H9 (cell line): ENCODE data around the gene SP110. TPM values are rescaled to one million over a fixed set of nuclear protein-coding genes. Genes with fewer than 3 reads are reported as not detected.

Source experiments
- DNase-seq: peaks from one replicate; pipeline ENCODE4 v3.0.0-alpha.2; 2017
- H2AFZ ChIP-seq: one replicate; pipeline ENCODE4 v1.6.1; 2013; ENCODE audit warnings: mild to moderate bottlenecking, low read length, control low read depth, moderate library complexity
- H2AK5ac ChIP-seq: 2 replicates; pipeline ENCODE4 v1.6.1; 2013; ENCODE audit warnings: low read length, control low read depth, mixed read lengths; ENCODE audit not compliant: insufficient read length
- H2BK120ac ChIP-seq: one replicate; pipeline ENCODE4 v1.6.1; 2013; ENCODE audit warnings: low read depth, mild to moderate bottlenecking, low read length, control low read depth, inconsistent platforms; ENCODE audit not compliant: poor library complexity, severe bottlenecking
- H2BK12ac ChIP-seq: 2 replicates; pipeline ENCODE4 v1.6.1; 2013; ENCODE audit warnings: low read length, control low read depth, mixed read lengths, low read depth; ENCODE audit not compliant: insufficient read length
- H2BK15ac ChIP-seq: 2 replicates; pipeline ENCODE4 v1.6.1; 2013; ENCODE audit warnings: low read depth, low read length, control low read depth
- H2BK20ac ChIP-seq: one replicate; pipeline ENCODE4 v1.6.1; 2013; ENCODE audit warnings: low read depth, mild to moderate bottlenecking, low read length, control low read depth, inconsistent platforms; ENCODE audit not compliant: poor library complexity, severe bottlenecking
- H2BK5ac ChIP-seq: 2 replicates; pipeline ENCODE4 v1.6.1; 2013; ENCODE audit warnings: low read length, control low read depth, mixed read lengths; ENCODE audit not compliant: insufficient read length
- H3K14ac ChIP-seq: 2 replicates; pipeline ENCODE4 v1.6.1; 2013; ENCODE audit warnings: low read length, control low read depth; ENCODE audit not compliant: insufficient read depth
- H3K18ac ChIP-seq: 2 replicates; pipeline ENCODE4 v1.6.1; 2013; ENCODE audit warnings: low read depth, mild to moderate bottlenecking, mixed read lengths, low read length, control low read depth; ENCODE audit not compliant: insufficient read length
- H3K23ac ChIP-seq: 2 replicates; pipeline ENCODE4 v1.6.1; 2013; ENCODE audit warnings: low read length, control low read depth, mixed read lengths, low read depth; ENCODE audit not compliant: insufficient read length
- H3K23me2 ChIP-seq: 2 replicates; pipeline ENCODE4 v1.6.1; 2013; ENCODE audit warnings: low read depth, mild to moderate bottlenecking, mixed read lengths, low read length, control low read depth; ENCODE audit not compliant: insufficient read length, poor library complexity, severe bottlenecking
- H3K27ac ChIP-seq: 2 replicates; pipeline ENCODE4 v1.5.1; 2013; ENCODE audit warnings: low read length, control low read depth, mixed read lengths, low read depth; ENCODE audit not compliant: insufficient read length
- H3K27me3 ChIP-seq: 2 replicates; pipeline ENCODE4 v1.6.1; 2013; ENCODE audit warnings: low read length, control low read depth, inconsistent platforms; ENCODE audit not compliant: insufficient read depth
- H3K4ac ChIP-seq: 2 replicates; pipeline ENCODE4 v1.6.1; 2013; ENCODE audit warnings: low read depth, mild to moderate bottlenecking, control low read depth, inconsistent platforms, low read length, moderate library complexity
- H3K4me1 ChIP-seq: 2 replicates; pipeline ENCODE4 v1.6.1; 2013; ENCODE audit warnings: low read length, control low read depth, inconsistent platforms; ENCODE audit not compliant: insufficient read depth
- H3K4me2 ChIP-seq: 2 replicates; pipeline ENCODE4 v1.6.1; 2013; ENCODE audit warnings: low read length, control low read depth, mixed read lengths; ENCODE audit not compliant: insufficient read length, insufficient read depth
- H3K56ac ChIP-seq: 2 replicates; pipeline ENCODE4 v1.6.1; 2013; ENCODE audit warnings: low read depth, mild to moderate bottlenecking, mixed read lengths, low read length, control low read depth; ENCODE audit not compliant: insufficient read length
- H3K79me1 ChIP-seq: 2 replicates; pipeline ENCODE4 v1.6.1; 2013; ENCODE audit warnings: low read depth, mild to moderate bottlenecking, moderate library complexity, low read length, control low read depth, inconsistent platforms; ENCODE audit not compliant: insufficient read depth, poor library complexity, severe bottlenecking
- H3K79me2 ChIP-seq: 2 replicates; pipeline ENCODE4 v1.6.1; 2013; ENCODE audit warnings: low read length, control low read depth, inconsistent platforms; ENCODE audit not compliant: insufficient read depth
- H3K9ac ChIP-seq: 2 replicates; pipeline ENCODE4 v1.6.1; 2013; ENCODE audit warnings: low read length, control low read depth, mixed read lengths; ENCODE audit not compliant: insufficient read length; ENCODE audit errors: extremely low read depth
- H3K9me3 ChIP-seq: one replicate; pipeline ENCODE4 v1.6.1; 2013; ENCODE audit warnings: low read depth, low read length, inconsistent platforms; ENCODE audit not compliant: control insufficient read depth
- H3T11ph ChIP-seq: one replicate; pipeline ENCODE4 v1.6.1; 2013; ENCODE audit warnings: mild to moderate bottlenecking, low read length, control low read depth, inconsistent platforms
- H4K20me1 ChIP-seq: one replicate; pipeline ENCODE4 v1.6.1; 2013; ENCODE audit not compliant: control insufficient read depth, insufficient read length, insufficient read depth
- H4K5ac ChIP-seq: 2 replicates; pipeline ENCODE4 v1.6.1; 2013; ENCODE audit warnings: low read depth, mild to moderate bottlenecking, mixed read lengths, low read length, control low read depth; ENCODE audit not compliant: insufficient read length
- H4K8ac ChIP-seq: replicated peaks from 2 replicates; pipeline ENCODE4 v1.6.1; 2013; ENCODE audit warnings: low read length, control low read depth, mixed read lengths, low read depth; ENCODE audit not compliant: insufficient read length
- H4K91ac ChIP-seq: 2 replicates; pipeline ENCODE4 v1.6.1; 2013; ENCODE audit warnings: low read depth, mild to moderate bottlenecking, moderate library complexity, mixed read lengths, low read length, control low read depth; ENCODE audit not compliant: insufficient read length
- H3K27ac Mint-ChIP-seq, 3 experiments: 2 replicates in 2 of 3; 3 replicates in 1 of 3; pipeline ENCODE4 v1.8.0; 2020 to 2021; ENCODE audit warnings: mixed read lengths in 3 of 3, mild to moderate bottlenecking in 1 of 3, moderate library complexity in 1 of 3
- H3K27me3 Mint-ChIP-seq: 2 replicates; pipeline ENCODE4 v1.8.0; 2021; ENCODE audit warnings: low read depth, mild to moderate bottlenecking, moderate library complexity, mixed read lengths
- H3K36me3 Mint-ChIP-seq, 3 experiments: 2 replicates in 2 of 3; 3 replicates in 1 of 3; pipeline ENCODE4 v1.8.0; 2020 to 2021; ENCODE audit warnings: low read depth in 3 of 3, mixed read lengths in 3 of 3; ENCODE audit not compliant: insufficient read depth in 1 of 3
- H3K4me1 Mint-ChIP-seq, 2 experiments: 2 replicates each; pipeline ENCODE4 v1.8.0; 2020; ENCODE audit warnings: mixed read lengths in 2 of 2
- H3K4me3 Mint-ChIP-seq, 2 experiments: 2 replicates in 1 of 2; 3 replicates in 1 of 2; pipeline ENCODE4 v1.8.0; 2020 to 2021; ENCODE audit warnings: mild to moderate bottlenecking in 2 of 2, mixed read lengths in 2 of 2, moderate library complexity in 1 of 2
- H3K9me3 Mint-ChIP-seq, 2 experiments: 2 replicates in 1 of 2; 3 replicates in 1 of 2; pipeline ENCODE4 v1.8.0; 2020; ENCODE audit warnings: mild to moderate bottlenecking in 2 of 2, mixed read lengths in 2 of 2, moderate library complexity in 1 of 2
- CTCF ChIP-seq: fragments of 200-600 bp; sonication (generic); conservative IDR thresholded peaks from 3 replicates; pipeline ENCODE4 v1.8.0; 2021; ENCODE audit warnings: antibody characterized with exemption, mild to moderate bottlenecking
- WGBS: extraction: QIAGEN DNeasy Blood & Tissue Kit; methylation state at CpG from one replicate; pipeline ENCODE4 v1.1.7; 2013; ENCODE audit warnings: missing lambda C conversion rate, low lambda C conversion rate, mixed read lengths; ENCODE audit not compliant: insufficient read length; ENCODE audit errors: extremely low coverage; 5-methylcytosine and 5-hydroxymethylcytosine counted together
- total RNA-seq: library from RNA; stranded (reverse); gene quantifications from 2 replicates; pipeline ENCODE4 v1.2.1, GENCODE V29; 2021

The SP110 gene
- total RNA-seq, 1 experiment from 2014 or later: 3.7 TPM

DNA sequence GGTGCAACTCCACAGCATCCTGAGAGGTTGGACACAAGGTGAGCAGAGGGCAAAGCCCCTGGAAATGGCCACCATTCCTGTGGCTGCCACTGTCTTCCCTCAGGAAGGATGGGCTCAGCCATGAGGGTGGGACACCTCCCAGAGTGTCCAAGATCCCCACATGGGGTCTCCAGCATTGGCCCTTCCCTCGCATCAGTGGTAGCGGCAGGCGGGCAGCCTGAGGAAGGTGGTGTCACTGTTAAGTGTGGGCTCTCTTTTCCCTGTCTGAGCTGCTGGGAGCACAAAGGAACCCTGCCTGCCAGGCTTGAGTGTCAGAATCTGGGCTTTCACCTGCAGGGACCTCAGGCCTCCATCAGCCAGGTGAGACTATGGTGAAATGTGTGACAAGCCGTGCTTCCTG is 47.6 kb downstream of the SP110 start:
- Histone ChIP-seq H3K4me1 (no peaks in the 10 kb centered on the region), H4K8ac (no peak overlapping the region), H2BK12ac (no peak overlapping the region), H3K4ac (no peak overlapping the region), H3K23ac (no peak overlapping the region), H4K5ac (no peak overlapping the region), H2BK5ac (no peak overlapping the region), H3K27ac (no peak overlapping the region), H4K91ac (no peak overlapping the region), H4K20me1 (no peaks in the 10 kb centered on the region), H3K9me3 (no peaks in the 10 kb centered on the region), H3K23me2 (no peaks in the 10 kb centered on the region), H3K56ac (no peak overlapping the region), H3K79me1 (no peaks in the 10 kb centered on the region), H3K79me2 (no peaks in the 10 kb centered on the region), H3K14ac (no peak overlapping the region), H3K9ac (no peak overlapping the region), H3K4me2 (no peak overlapping the region), H3T11ph (no peak overlapping the region), H3K27me3 (no peaks in the 10 kb centered on the region), H2BK15ac (no peak overlapping the region), H2BK20ac (no peak overlapping the region), H2AK5ac (no peak overlapping the region), H2AFZ (no peak overlapping the region), H3K18ac (no peak overlapping the region), H2BK120ac (no peak overlapping the region)
- Mint-ChIP-seq H3K36me3 (no peaks in the 10 kb centered on the region), H3K9me3 (no peaks in the 10 kb centered on the region), H3K27me3 (no peaks in the 10 kb centered on the region), H3K4me1 (peaks cover 8 to 18% of the 10 kb centered on the region in 2 experiments), H3K4me3 (no peak overlapping the region), H3K27ac (no peak overlapping the region)
- WGBS: no CpG with 5 or more reads among the region's 4 CpGs
- TF ChIP-seq CTCF: no peak
- DNase-seq: no peak
